Measurements from ENCODE around the gene PARP1. TPM values are rescaled to one million over a fixed set of nuclear protein-coding genes. Genes with fewer than 3 reads are reported as not detected.

Gene PARP1
- total RNA-seq, 1 donor from 2014 or later = 37.1 TPM

DNA sequence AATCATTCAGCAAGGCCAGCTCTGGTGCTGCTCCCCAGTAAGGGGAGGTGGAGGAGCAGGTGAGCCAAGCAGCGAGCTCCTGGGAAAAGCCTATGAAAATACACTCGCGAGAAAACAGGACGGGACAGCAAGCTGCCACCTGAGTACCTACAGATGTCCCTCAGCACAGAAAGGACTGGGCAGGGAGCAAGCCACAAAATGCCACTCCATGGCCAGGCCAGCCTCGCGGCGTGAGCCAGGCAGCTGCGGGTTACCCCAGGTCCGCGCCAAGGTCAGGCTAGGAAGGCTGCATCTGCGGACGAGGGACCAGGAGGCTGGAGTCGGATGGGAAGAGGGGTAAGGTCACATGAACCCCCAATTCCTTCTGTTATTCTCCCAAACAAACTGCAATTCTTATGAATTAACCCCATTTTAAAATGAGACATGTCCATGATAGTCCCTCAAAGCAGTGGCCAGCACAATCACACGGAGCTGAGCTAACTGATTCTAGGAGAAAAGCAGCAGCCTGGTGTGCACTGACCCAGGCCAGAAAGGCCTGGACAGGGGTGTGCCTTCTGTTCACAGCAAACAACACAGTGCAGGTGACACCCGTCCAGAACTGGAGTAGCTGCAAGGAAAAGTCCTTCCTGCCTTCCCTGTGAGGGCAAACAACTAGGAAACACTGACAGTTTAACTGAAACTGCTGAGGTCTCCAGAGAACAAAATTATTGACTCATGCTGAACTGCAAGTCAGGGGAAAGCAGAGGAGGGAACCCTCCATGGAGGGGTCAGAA is 26.5 kb downstream of the PARP1 start:
- TF ChIP-seq CTCF (IDR thresholded peaks at IDR 0.05) = no peak
- intact Hi-C loops (cut with DNase I) = no loop called here
- Histone ChIP-seq H3K27ac (no peak overlapping the region), H3K4me3 (no peak overlapping the region), H3K27me3 (no peaks in the 10 kb centered on the region), H3K4me1 (no peaks in the 10 kb centered on the region), H3K9me3 (no peaks in the 10 kb centered on the region), H3K36me3 (peaks cover 93 to 100% of the 10 kb centered on the region in 2 donors)
- no peak for DNase-seq (ENCODE audit: low spot score in 2 of 2)

GRCh38 chr1:226378071-226378470 is 29.8 kb downstream of the PARP1 start:
- no peak overlapping the region for H3K27ac ChIP-seq
- no peak for DNase-seq (ENCODE audit: low spot score in 2 of 2)

GRCh38 chr1:226376300-226376699 is 31.6 kb downstream of the PARP1 start:
- Histone ChIP-seq H3K4me3 (no peak overlapping the region), H3K9me3 (no peaks in the 10 kb centered on the region), H3K4me1 (no peaks in the 10 kb centered on the region), H3K27me3 (no peaks in the 10 kb centered on the region), H3K36me3 (peaks cover 79 to 100% of the 10 kb centered on the region in 2 donors), H3K27ac (no peak overlapping the region)
- intact Hi-C loops (cut with DNase I) = no loop called here
- TF ChIP-seq CTCF (IDR thresholded peaks at IDR 0.05) = no peak
- no peak for DNase-seq (ENCODE audit: low spot score in 2 of 2)

More at GRCh38 chr1:226378071-226378470, 29.8 kb downstream of the PARP1 start:
- intact Hi-C loops (cut with DNase I) = no loop called here
- Histone ChIP-seq H3K9me3 (no peaks in the 10 kb centered on the region), H3K27me3 (no peaks in the 10 kb centered on the region), H3K4me1 (no peaks in the 10 kb centered on the region), H3K4me3 (no peak overlapping the region), H3K36me3 (peaks cover 85 to 100% of the 10 kb centered on the region in 2 donors)
- TF ChIP-seq CTCF (IDR thresholded peaks at IDR 0.05) = no peak

DNA sequence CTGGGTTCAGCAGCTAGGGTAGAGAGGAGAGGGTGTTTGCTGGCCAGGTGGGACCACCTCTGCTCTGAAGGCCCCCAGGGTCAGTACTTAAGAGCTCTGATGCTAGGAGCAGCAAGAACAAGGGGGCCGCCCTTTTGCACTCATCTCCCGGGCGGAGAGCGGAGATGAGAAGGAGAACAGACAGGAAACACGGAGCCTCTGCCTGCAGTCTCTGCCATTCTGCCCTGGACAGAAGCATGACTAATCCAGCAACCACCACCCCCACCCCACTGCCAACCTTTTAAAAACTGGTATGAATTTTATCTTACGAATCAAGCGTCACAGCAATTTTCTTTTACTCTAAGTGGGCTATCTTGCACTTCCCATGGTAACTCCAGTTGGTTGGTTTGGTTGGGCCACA is 34.5 kb downstream of the PARP1 start:
- no peak overlapping the region for H3K27ac ChIP-seq
- H3K36me3 ChIP-seq = peaks cover 67 to 96% of the 10 kb centered on the region in 2 donors
- no peaks in the 10 kb centered on the region for H3K9me3 ChIP-seq
- intact Hi-C loops (cut with DNase I) = no loop called here
- DNase-seq (ENCODE audit: low spot score in 2 of 2) = no peak
- H3K4me3 ChIP-seq = no peak overlapping the region
- no peaks in the 10 kb centered on the region for H3K4me1 ChIP-seq
- TF ChIP-seq CTCF (IDR thresholded peaks at IDR 0.05) = no peak
- H3K27me3 ChIP-seq = no peaks in the 10 kb centered on the region

GRCh38 chr1:226372885-226373284 is 35.0 kb downstream of the PARP1 start:
- TF ChIP-seq CTCF (IDR thresholded peaks at IDR 0.05) = no peak
- no peak overlapping the region for H3K27ac ChIP-seq
- no peaks in the 10 kb centered on the region for H3K4me1 ChIP-seq
- H3K4me3 ChIP-seq = no peak overlapping the region
- peaks cover 65 to 96% of the 10 kb centered on the region in 2 donors for H3K36me3 ChIP-seq
- intact Hi-C loops (cut with DNase I) = no loop called here
- no peak for DNase-seq (ENCODE audit: low spot score in 2 of 2)
- H3K9me3 ChIP-seq = no peaks in the 10 kb centered on the region
- H3K27me3 ChIP-seq = no peaks in the 10 kb centered on the region

Measured in ascending aorta (tissue), 2 donors.